Testis (tissue), 3 donors: Measurements from ENCODE around the gene ABHD10. TPM values are rescaled to one million over a fixed set of nuclear protein-coding genes. Genes with fewer than 3 reads are reported as not detected.

ENCODE experiments used
- DNase-seq: peaks from one replicate; pipeline ENCODE4 v3.0.0-alpha.2; 2019
- H3K27ac ChIP-seq, 2 donors: fragments of 200-600 bp; sonication (generic); one replicate each; pipeline ENCODE4 v1.5.1; 2019
- H3K27me3 ChIP-seq: fragments of 200-600 bp; sonication (generic); one replicate; pipeline ENCODE4 v1.5.1; 2019
- H3K36me3 ChIP-seq: fragments of 200-600 bp; sonication (generic); one replicate; pipeline ENCODE4 v1.5.1; 2017; ENCODE audit warnings: low read depth; ENCODE audit errors: missing control alignments
- H3K4me1 ChIP-seq: fragments of 200-600 bp; sonication (generic); one replicate; pipeline ENCODE4 v1.5.1; 2019
- H3K4me3 ChIP-seq, 2 donors: fragments of 200-600 bp; sonication (generic); one replicate each; pipeline ENCODE4 v1.5.1; 2017 to 2019
- H3K9me3 ChIP-seq: fragments of 200-600 bp; sonication (generic); one replicate; pipeline ENCODE4 v1.5.1; 2017
- POLR2A ChIP-seq: fragments of 450-650 bp; IDR thresholded peaks from one replicate; pipeline ENCODE4 v1.6.1; 2017; ENCODE audit warnings: antibody characterized with exemption, mild to moderate bottlenecking, moderate library complexity
- WGBS, 2 donors: methylation state at CpG; one replicate each; pipeline ENCODE4 v1.1.5; 2018; 5-methylcytosine and 5-hydroxymethylcytosine counted together
- intact Hi-C: fragments of 100-400 bp; cut with DNase I; formaldehyde crosslinking; loops from one replicate; pipeline ENCODE4 v1.15.1; 2023; ENCODE audit warnings: low total_unique reads
- polyA plus RNA-seq: library from polyadenylated mRNA; stranded (reverse); fragments of 350-450 nt; fragmentation: Illumina TruSeq; extraction: RNeasy Lipid Tissue Mini Kit (QIAGEN cat#74804); gene quantifications from one replicate; pipeline ENCODE4 v1.2.3, GENCODE V29; 2014; ENCODE audit warnings: low read depth, low replicate concordance; ENCODE audit not compliant: insufficient read depth
- total RNA-seq, 2 donors: library from RNA; depleted of rRNA; stranded (reverse); fragments of >200 nt; gene quantifications; one replicate each; pipeline ENCODE4 v1.2.3, GENCODE V29; 2016
- TF ChIP-seq, protein P1 (sequence below), 3 experiments: fragments of 450-650 bp in 2 of 3; fragments of 200-600 bp in 1 of 3; sonication (generic) in 1 of 3; IDR thresholded peaks; one replicate each; pipeline ENCODE4 v1.5.1; 2016 to 2019; ENCODE audit warnings: antibody characterized with exemption in 3 of 3, mild to moderate bottlenecking in 2 of 3, moderate library complexity in 1 of 3

ABHD10 gene
- total and polyA plus RNA-seq, 3 donors from 2014 or later = 38.0 to 43.0 (median 38.4) TPM

DNA sequence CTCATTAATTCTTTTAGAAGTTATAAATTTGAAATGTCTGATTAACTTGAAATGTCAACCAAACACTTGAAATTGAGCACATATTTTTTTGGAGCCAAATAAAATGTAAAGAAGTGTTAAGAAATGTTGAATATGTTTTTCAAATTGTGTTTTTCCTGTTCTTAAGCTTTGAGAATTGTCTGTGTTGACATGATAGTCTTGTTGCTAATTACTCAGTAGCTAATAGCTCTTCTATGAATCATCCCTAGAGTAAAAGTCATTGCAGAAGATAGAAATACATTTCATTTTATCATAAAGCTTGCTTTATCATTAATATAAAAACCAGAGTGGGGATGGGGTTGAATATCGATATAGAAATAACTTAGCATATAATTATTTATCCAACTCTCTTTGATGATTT, 41.9 kb upstream of the ABHD10 start:
- intact Hi-C loops = no loop called here
- Histone ChIP-seq H3K27me3 (no peaks in the 10 kb centered on the region), H3K4me3 (no peak overlapping the region), H3K9me3 (no peaks in the 10 kb centered on the region), H3K27ac (no peak overlapping the region), H3K4me1 (no peaks in the 10 kb centered on the region), H3K36me3 (no peaks in the 10 kb centered on the region)
- 89 to 92% methylated on average over 1 of the region's 1 CpG for WGBS, 2 donors
- DNase-seq = no peak
- TF ChIP-seq, protein P1, sequence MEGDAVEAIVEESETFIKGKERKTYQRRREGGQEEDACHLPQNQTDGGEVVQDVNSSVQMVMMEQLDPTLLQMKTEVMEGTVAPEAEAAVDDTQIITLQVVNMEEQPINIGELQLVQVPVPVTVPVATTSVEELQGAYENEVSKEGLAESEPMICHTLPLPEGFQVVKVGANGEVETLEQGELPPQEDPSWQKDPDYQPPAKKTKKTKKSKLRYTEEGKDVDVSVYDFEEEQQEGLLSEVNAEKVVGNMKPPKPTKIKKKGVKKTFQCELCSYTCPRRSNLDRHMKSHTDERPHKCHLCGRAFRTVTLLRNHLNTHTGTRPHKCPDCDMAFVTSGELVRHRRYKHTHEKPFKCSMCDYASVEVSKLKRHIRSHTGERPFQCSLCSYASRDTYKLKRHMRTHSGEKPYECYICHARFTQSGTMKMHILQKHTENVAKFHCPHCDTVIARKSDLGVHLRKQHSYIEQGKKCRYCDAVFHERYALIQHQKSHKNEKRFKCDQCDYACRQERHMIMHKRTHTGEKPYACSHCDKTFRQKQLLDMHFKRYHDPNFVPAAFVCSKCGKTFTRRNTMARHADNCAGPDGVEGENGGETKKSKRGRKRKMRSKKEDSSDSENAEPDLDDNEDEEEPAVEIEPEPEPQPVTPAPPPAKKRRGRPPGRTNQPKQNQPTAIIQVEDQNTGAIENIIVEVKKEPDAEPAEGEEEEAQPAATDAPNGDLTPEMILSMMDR (IDR thresholded peaks at IDR 0.05) = no peak
- no peak for TF ChIP-seq POLR2A

DNA sequence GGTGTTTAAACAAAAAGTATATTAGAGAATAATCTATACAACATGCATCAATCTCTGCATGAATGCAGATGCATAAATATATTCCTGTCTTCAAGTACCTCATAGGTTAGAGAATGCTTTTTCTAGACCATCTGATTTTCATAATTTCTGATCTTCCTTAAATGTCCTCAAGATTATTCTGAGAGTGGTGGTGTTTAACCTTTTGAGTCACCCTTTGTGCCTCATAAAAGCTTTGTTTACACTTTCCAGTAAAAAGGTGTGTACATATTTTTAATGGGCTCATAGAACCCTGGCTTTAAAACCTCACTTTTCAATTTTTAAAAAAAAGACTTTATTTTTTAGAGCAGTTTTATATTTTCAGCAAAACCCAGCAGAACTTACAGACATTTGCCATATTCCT, 41.0 kb upstream of the ABHD10 start:
- H3K9me3 ChIP-seq = no peaks in the 10 kb centered on the region
- H3K4me3 ChIP-seq = no peak overlapping the region
- H3K4me1 ChIP-seq = no peaks in the 10 kb centered on the region
- intact Hi-C loops = no loop called here
- TF ChIP-seq POLR2A = no peak
- TF ChIP-seq, protein P1 (IDR thresholded peaks at IDR 0.05) = no peak
- H3K36me3 ChIP-seq = no peaks in the 10 kb centered on the region
- no peak overlapping the region for H3K27ac ChIP-seq
- H3K27me3 ChIP-seq = no peaks in the 10 kb centered on the region
- no peak for DNase-seq

- TF ChIP-seq POLR2A = no peak
- TF ChIP-seq, protein P1 (IDR thresholded peaks at IDR 0.05) = no peak
- intact Hi-C loops = no loop called here
- no peaks in the 10 kb centered on the region for H3K9me3 ChIP-seq
- H3K27me3 ChIP-seq = no peaks in the 10 kb centered on the region
- H3K27ac ChIP-seq = no peak overlapping the region
- no peak for DNase-seq
- no peak overlapping the region for H3K4me3 ChIP-seq
- no peaks in the 10 kb centered on the region for H3K4me1 ChIP-seq
- WGBS, 2 donors = 91 to 94% methylated on average over 2 of the region's 2 CpGs
- H3K36me3 ChIP-seq = no peaks in the 10 kb centered on the region
These were observed 39.0 kb upstream of the ABHD10 start for GRCh38 chr3:111939873-111940272.

DNA sequence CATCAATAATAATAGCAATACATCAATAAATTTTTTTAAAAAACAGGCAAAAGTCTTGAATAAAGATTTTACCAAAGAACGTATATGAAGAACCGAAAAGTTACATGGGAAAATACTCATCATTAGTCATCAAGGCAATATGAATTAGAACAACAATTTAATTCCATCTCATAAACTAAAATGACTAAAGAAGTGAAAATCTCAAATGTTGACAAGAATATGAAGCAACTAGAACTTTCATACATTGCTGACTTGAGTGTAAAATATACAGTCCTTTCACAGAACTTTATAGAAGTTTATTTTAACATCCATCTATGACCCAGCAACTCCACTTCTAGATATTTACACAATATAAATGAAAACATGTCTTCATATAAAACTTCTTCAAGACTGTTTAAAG, 35.3 kb upstream of the ABHD10 start:
- TF ChIP-seq POLR2A = no peak
- TF ChIP-seq, protein P1 (IDR thresholded peaks at IDR 0.05) = no peak
- intact Hi-C loops = no loop called here
- H3K4me1 ChIP-seq = no peaks in the 10 kb centered on the region
- no peaks in the 10 kb centered on the region for H3K27me3 ChIP-seq
- H3K9me3 ChIP-seq = no peaks in the 10 kb centered on the region
- H3K4me3 ChIP-seq = no peak overlapping the region
- no peak for DNase-seq
- no peak overlapping the region for H3K27ac ChIP-seq
- H3K36me3 ChIP-seq = no peaks in the 10 kb centered on the region
- WGBS, 2 donors = 90 to 96% methylated on average over 2 of the region's 2 CpGs

DNA sequence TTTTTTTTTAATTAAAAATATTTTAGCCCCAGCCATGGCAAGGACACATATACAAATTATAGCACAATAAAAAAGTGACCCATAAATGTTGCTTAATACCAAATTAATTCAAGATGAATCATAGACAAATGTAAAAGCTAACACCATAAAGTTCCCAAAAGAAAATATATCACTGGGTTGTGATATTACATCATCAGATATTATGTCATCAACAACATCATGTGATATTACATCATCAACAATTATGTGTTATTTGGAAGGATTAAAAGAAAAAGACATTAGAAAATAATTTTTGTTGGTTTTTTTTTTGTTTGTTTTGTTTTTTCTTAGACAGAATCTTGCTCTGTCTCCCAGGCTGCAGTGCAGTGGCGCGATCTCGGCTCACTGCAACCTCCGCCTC, 34.5 kb upstream of the ABHD10 start:
- H3K36me3 ChIP-seq = no peaks in the 10 kb centered on the region

More for the DNA sequence above, 34.5 kb upstream of the ABHD10 start:
- TF ChIP-seq POLR2A = no peak
- TF ChIP-seq, protein P1 (IDR thresholded peaks at IDR 0.05) = no peak
- intact Hi-C loops = no loop called here
- 96 to 99% methylated on average over 4 of the region's 4 CpGs for WGBS, 2 donors
- no peaks in the 10 kb centered on the region for H3K4me1 ChIP-seq
- DNase-seq = no peak
- no peak overlapping the region for H3K27ac ChIP-seq
- no peaks in the 10 kb centered on the region for H3K27me3 ChIP-seq
- H3K9me3 ChIP-seq = no peaks in the 10 kb centered on the region
- no peak overlapping the region for H3K4me3 ChIP-seq
